ENCODE results near the gene C11orf68.
"Not testable (repeated sequence)": the region's sequence is repeated elsewhere in the genome, so short reads cannot be mapped to it uniquely, and the experiment has no call there.

The C11orf68 gene

GRCh38 chr11:65953471-65953870 lies 34.6 kb upstream of the C11orf68 start:
- Histone ChIP-seq H3K4me3 (ENCODE audit: low read length) (no peak overlapping the region), H3K9me3 (ENCODE audit: control insufficient read depth, low read depth, low read length) (no peaks in the 10 kb centered on the region), H3K4me1 (ENCODE audit: control insufficient read depth, low read depth, low read length) (no peaks in the 10 kb centered on the region), H3K27ac (ENCODE audit: low read length) (no peak overlapping the region), H3K9ac (ENCODE audit: low read length) (no peak overlapping the region), H3K27me3 (ENCODE audit: control insufficient read depth, insufficient read depth, low read length) (no peaks in the 10 kb centered on the region), H3K36me3 (ENCODE audit: control insufficient read depth, low read depth, low read length) (no peaks in the 10 kb centered on the region)

- peaks cover 3% of the 10 kb centered on the region for H3K4me1 ChIP-seq (ENCODE audit: control insufficient read depth, low read depth, low read length)
- H3K27me3 ChIP-seq (ENCODE audit: control insufficient read depth, insufficient read depth, low read length), result no peaks in the 10 kb centered on the region
- no peak overlapping the region for H3K9ac ChIP-seq (ENCODE audit: low read length)
- H3K27ac ChIP-seq (ENCODE audit: low read length), result no peak overlapping the region
- no peaks in the 10 kb centered on the region for H3K9me3 ChIP-seq (ENCODE audit: control insufficient read depth, low read depth, low read length)
- H3K4me3 ChIP-seq (ENCODE audit: low read length), result no peak overlapping the region
- H3K36me3 ChIP-seq (ENCODE audit: control insufficient read depth, low read depth, low read length), result no peaks in the 10 kb centered on the region
Measured at GRCh38 chr11:65952052-65952521, 33.2 kb upstream of the C11orf68 start.

- H3K9ac ChIP-seq (ENCODE audit: low read length); H3K9me3 ChIP-seq (ENCODE audit: control insufficient read depth, low read depth, low read length); H3K4me1 ChIP-seq (ENCODE audit: control insufficient read depth, low read depth, low read length); H3K27ac ChIP-seq (ENCODE audit: low read length); H3K4me3 ChIP-seq (ENCODE audit: low read length); H3K36me3 ChIP-seq (ENCODE audit: control insufficient read depth, low read depth, low read length); H3K27me3 ChIP-seq (ENCODE audit: control insufficient read depth, insufficient read depth, low read length): not testable (repeated sequence)
Measured at GRCh38 chr11:65951641-65952040, 32.8 kb upstream of the C11orf68 start.

GRCh38 chr11:65950711-65951110 lies 31.8 kb upstream of the C11orf68 start:
- not testable (repeated sequence) for H3K36me3 ChIP-seq (ENCODE audit: control insufficient read depth, low read depth, low read length); H3K4me1 ChIP-seq (ENCODE audit: control insufficient read depth, low read depth, low read length); H3K27ac ChIP-seq (ENCODE audit: low read length); H3K9me3 ChIP-seq (ENCODE audit: control insufficient read depth, low read depth, low read length); H3K9ac ChIP-seq (ENCODE audit: low read length); H3K27me3 ChIP-seq (ENCODE audit: control insufficient read depth, insufficient read depth, low read length); H3K4me3 ChIP-seq (ENCODE audit: low read length)

- no peak overlapping the region for H3K9ac ChIP-seq (ENCODE audit: low read length)
- no peak overlapping the region for H3K27ac ChIP-seq (ENCODE audit: low read length)
- no peak overlapping the region for H3K4me3 ChIP-seq (ENCODE audit: low read length)
Measured at GRCh38 chr11:65947603-65948125, 28.8 kb upstream of the C11orf68 start.

GRCh38 chr11:65947133-65947532 lies 28.3 kb upstream of the C11orf68 start:
- Histone ChIP-seq H3K4me3 (ENCODE audit: low read length) (no peak overlapping the region), H3K36me3 (ENCODE audit: control insufficient read depth, low read depth, low read length) (no peaks in the 10 kb centered on the region), H3K9me3 (ENCODE audit: control insufficient read depth, low read depth, low read length) (no peaks in the 10 kb centered on the region), H3K4me1 (ENCODE audit: control insufficient read depth, low read depth, low read length) (peaks cover 18% of the 10 kb centered on the region), H3K27me3 (ENCODE audit: control insufficient read depth, insufficient read depth, low read length) (no peaks in the 10 kb centered on the region), H3K27ac (ENCODE audit: low read length) (no peak overlapping the region), H3K9ac (ENCODE audit: low read length) (no peak overlapping the region)

More at GRCh38 chr11:65947603-65948125, 28.8 kb upstream of the C11orf68 start:
- no peaks in the 10 kb centered on the region for H3K9me3 ChIP-seq (ENCODE audit: control insufficient read depth, low read depth, low read length)
- H3K4me1 ChIP-seq (ENCODE audit: control insufficient read depth, low read depth, low read length), result peaks cover 18% of the 10 kb centered on the region
- no peaks in the 10 kb centered on the region for H3K27me3 ChIP-seq (ENCODE audit: control insufficient read depth, insufficient read depth, low read length)
- no peaks in the 10 kb centered on the region for H3K36me3 ChIP-seq (ENCODE audit: control insufficient read depth, low read depth, low read length)

- no peaks in the 10 kb centered on the region for H3K36me3 ChIP-seq (ENCODE audit: control insufficient read depth, low read depth, low read length)
- H3K9ac ChIP-seq (ENCODE audit: low read length), result no peak overlapping the region
- no peaks in the 10 kb centered on the region for H3K9me3 ChIP-seq (ENCODE audit: control insufficient read depth, low read depth, low read length)
- no peaks in the 10 kb centered on the region for H3K27me3 ChIP-seq (ENCODE audit: control insufficient read depth, insufficient read depth, low read length)
- no peak overlapping the region for H3K4me3 ChIP-seq (ENCODE audit: low read length)
- H3K27ac ChIP-seq (ENCODE audit: low read length), result no peak overlapping the region
- H3K4me1 ChIP-seq (ENCODE audit: control insufficient read depth, low read depth, low read length), result peaks cover 18% of the 10 kb centered on the region
Measured at GRCh38 chr11:65946655-65947054, 27.8 kb upstream of the C11orf68 start.

GRCh38 chr11:65945941-65946558 lies 27.2 kb upstream of the C11orf68 start:
- H3K27ac ChIP-seq (ENCODE audit: low read length), result peak overlapping the region; percentile 72
- no peaks in the 10 kb centered on the region for H3K36me3 ChIP-seq (ENCODE audit: control insufficient read depth, low read depth, low read length)
- peak overlapping the region; percentile 44 for H3K9ac ChIP-seq (ENCODE audit: low read length)
- H3K4me1 ChIP-seq (ENCODE audit: control insufficient read depth, low read depth, low read length), result peaks cover 18% of the 10 kb centered on the region
- H3K4me3 ChIP-seq (ENCODE audit: low read length), result peak overlapping the region; percentile 55
- no peaks in the 10 kb centered on the region for H3K27me3 ChIP-seq (ENCODE audit: control insufficient read depth, insufficient read depth, low read length)
- no peaks in the 10 kb centered on the region for H3K9me3 ChIP-seq (ENCODE audit: control insufficient read depth, low read depth, low read length)

GRCh38 chr11:65945430-65945911 lies 26.6 kb upstream of the C11orf68 start, which contains the start of gene TSGA10IP:
TSGA10IP (plus strand) TSS chr11:65945480; CDS start chr11:65945676, 196 bp downstream.
- Histone ChIP-seq H3K9ac (ENCODE audit: low read length) (peak within 1 kb of the TSS; percentile 44), H3K27me3 (ENCODE audit: control insufficient read depth, insufficient read depth, low read length) (no peaks in the 10 kb centered on the region), H3K4me3 (ENCODE audit: low read length) (peak within 1 kb of the TSS; percentile 55), H3K27ac (ENCODE audit: low read length) (peak within 1 kb of the TSS; percentile 72), H3K4me1 (ENCODE audit: control insufficient read depth, low read depth, low read length) (peaks cover 18% of the 10 kb centered on the region), H3K9me3 (ENCODE audit: control insufficient read depth, low read depth, low read length) (no peaks in the 10 kb centered on the region), H3K36me3 (ENCODE audit: control insufficient read depth, low read depth, low read length) (no peaks in the 10 kb centered on the region)

GRCh38 chr11:65944767-65945166 lies 25.9 kb upstream of the C11orf68 start:
- Histone ChIP-seq H3K4me1 (ENCODE audit: control insufficient read depth, low read depth, low read length) (peaks cover 18% of the 10 kb centered on the region), H3K4me3 (ENCODE audit: low read length) (no peak overlapping the region), H3K27ac (ENCODE audit: low read length) (no peak overlapping the region), H3K27me3 (ENCODE audit: control insufficient read depth, insufficient read depth, low read length) (no peaks in the 10 kb centered on the region), H3K9ac (ENCODE audit: low read length) (peak overlapping the region; percentile 44), H3K9me3 (ENCODE audit: control insufficient read depth, low read depth, low read length) (no peaks in the 10 kb centered on the region), H3K36me3 (ENCODE audit: control insufficient read depth, low read depth, low read length) (no peaks in the 10 kb centered on the region)

GRCh38 chr11:65944191-65944590 lies 25.3 kb upstream of the C11orf68 start:
- no peak overlapping the region for H3K9ac ChIP-seq (ENCODE audit: low read length)
- H3K36me3 ChIP-seq (ENCODE audit: control insufficient read depth, low read depth, low read length), result no peaks in the 10 kb centered on the region
- no peak overlapping the region for H3K4me3 ChIP-seq (ENCODE audit: low read length)
- H3K9me3 ChIP-seq (ENCODE audit: control insufficient read depth, low read depth, low read length), result no peaks in the 10 kb centered on the region
- H3K27me3 ChIP-seq (ENCODE audit: control insufficient read depth, insufficient read depth, low read length), result no peaks in the 10 kb centered on the region
- no peak overlapping the region for H3K27ac ChIP-seq (ENCODE audit: low read length)
- peaks cover 18% of the 10 kb centered on the region for H3K4me1 ChIP-seq (ENCODE audit: control insufficient read depth, low read depth, low read length)

- Histone ChIP-seq H3K4me1 (ENCODE audit: control insufficient read depth, low read depth, low read length) (peaks cover 18% of the 10 kb centered on the region), H3K27me3 (ENCODE audit: control insufficient read depth, insufficient read depth, low read length) (no peaks in the 10 kb centered on the region), H3K9ac (ENCODE audit: low read length) (no peak overlapping the region), H3K9me3 (ENCODE audit: control insufficient read depth, low read depth, low read length) (no peaks in the 10 kb centered on the region), H3K36me3 (ENCODE audit: control insufficient read depth, low read depth, low read length) (no peaks in the 10 kb centered on the region), H3K4me3 (ENCODE audit: low read length) (no peak overlapping the region), H3K27ac (ENCODE audit: low read length) (no peak overlapping the region)
Measured at GRCh38 chr11:65942531-65942930, 23.7 kb upstream of the C11orf68 start.
